ENCODE measurements around the gene SPHK2.
A peak's percentile ranks its signal among the peaks of the same experiment; 100 is the strongest.
"Not testable (repeated sequence)": the region's sequence is repeated elsewhere in the genome, so short reads cannot be mapped to it uniquely, and the experiment has no call there.

The SPHK2 gene

GRCh38 chr19:48618916-48619691 is at the start of gene SPHK2, which contains the start of gene RPL18:
Gene SPHK2, plus strand, starts transcription at chr19:48619506. Its CDS starts 1,009 bp downstream, at chr19:48620515.
Gene RPL18, minus strand, starts transcription at chr19:48619178. Its CDS starts 35 bp downstream, at chr19:48619143.
- no peak for TF ChIP-seq CTCF (IDR thresholded peaks at IDR 0.05; ENCODE audit: low read depth, low read length, missing control alignments)
- DNase-seq (ENCODE audit: low read depth) = peak; percentile 99
- in situ Hi-C loops (cut with HindIII; ENCODE audit: low sequenced_read_pairs) = no loop called here
- H3K4me3 ChIP-seq (ENCODE audit: low read depth, low read length) = peak within 1 kb of the TSS; percentile 90

GRCh38 chr19:48569814-48570213 is 49.5 kb upstream of the SPHK2 start:
- no peak for TF ChIP-seq CTCF (IDR thresholded peaks at IDR 0.05; ENCODE audit: low read depth, low read length, missing control alignments)
- DNase-seq (ENCODE audit: low read depth) = peak; percentile 23
- in situ Hi-C loops (cut with HindIII; ENCODE audit: low sequenced_read_pairs) = no loop called here
- no peak overlapping the region for H3K4me3 ChIP-seq (ENCODE audit: low read depth, low read length)

- no peak overlapping the region for H3K4me3 ChIP-seq (ENCODE audit: low read depth, low read length)
- TF ChIP-seq CTCF (IDR thresholded peaks at IDR 0.05; ENCODE audit: low read depth, low read length, missing control alignments) = no peak
- in situ Hi-C loops (cut with HindIII; ENCODE audit: low sequenced_read_pairs) = no loop called here
- DNase-seq (ENCODE audit: low read depth) = no peak
These were observed 47.7 kb upstream of the SPHK2 start for GRCh38 chr19:48571378-48572162.

GRCh38 chr19:48573163-48573505 is 46.2 kb upstream of the SPHK2 start:
- no peak for TF ChIP-seq CTCF (IDR thresholded peaks at IDR 0.05; ENCODE audit: low read depth, low read length, missing control alignments)

GRCh38 chr19:48575931-48576622 is 43.2 kb upstream of the SPHK2 start:
- no peak overlapping the region for H3K4me3 ChIP-seq (ENCODE audit: low read depth, low read length)
- TF ChIP-seq CTCF (IDR thresholded peaks at IDR 0.05; ENCODE audit: low read depth, low read length, missing control alignments) = no peak
- in situ Hi-C loops (cut with HindIII; ENCODE audit: low sequenced_read_pairs) = no loop called here
- DNase-seq (ENCODE audit: low read depth) = no peak

More at GRCh38 chr19:48573163-48573505, 46.2 kb upstream of the SPHK2 start:
- in situ Hi-C loops (cut with HindIII; ENCODE audit: low sequenced_read_pairs) = no loop called here
- H3K4me3 ChIP-seq (ENCODE audit: low read depth, low read length) = no peak overlapping the region
- no peak for DNase-seq (ENCODE audit: low read depth)

- H3K4me3 ChIP-seq (ENCODE audit: low read depth, low read length); DNase-seq (ENCODE audit: low read depth); in situ Hi-C loops (cut with HindIII; ENCODE audit: low sequenced_read_pairs): not testable (repeated sequence)
These were observed 41.4 kb upstream of the SPHK2 start for GRCh38 chr19:48577908-48578307.

Data from astrocyte of the cerebellum (primary cell).